UCSD-AML1 (cell line): Measurements from ENCODE around the gene PRRG1.
"Not testable (repeated sequence)": the region's sequence is repeated elsewhere in the genome, so short reads cannot be mapped to it uniquely, and the experiment has no call there.

ENCODE experiments used
- DNase-seq: peaks from one replicate; lab custom pipeline; 2025; ENCODE audit not compliant: unreplicated experiment; lab: John Stamatoyannopoulos, UW

The PRRG1 gene

DNA sequence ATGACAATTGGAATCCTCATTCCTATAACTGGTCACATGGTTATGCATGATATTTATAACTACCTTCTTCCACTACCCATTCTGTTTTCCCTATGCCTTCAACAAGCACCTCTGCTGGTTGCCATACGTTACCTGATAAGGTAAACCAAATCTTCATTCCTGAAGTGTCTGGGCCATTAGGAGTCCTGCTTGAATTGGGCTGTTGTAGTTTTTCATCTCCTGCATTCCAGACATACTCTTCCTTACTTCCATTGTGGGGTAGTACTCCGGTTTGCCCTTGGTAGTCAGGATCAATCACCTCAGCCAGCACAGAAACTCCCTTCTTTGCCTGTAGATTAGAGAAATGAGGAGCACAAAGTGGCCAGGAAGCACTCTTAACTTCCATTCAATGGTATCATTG lies 113.2 kb downstream of the PRRG1 start:
- DNase-seq = no peak

DNA sequence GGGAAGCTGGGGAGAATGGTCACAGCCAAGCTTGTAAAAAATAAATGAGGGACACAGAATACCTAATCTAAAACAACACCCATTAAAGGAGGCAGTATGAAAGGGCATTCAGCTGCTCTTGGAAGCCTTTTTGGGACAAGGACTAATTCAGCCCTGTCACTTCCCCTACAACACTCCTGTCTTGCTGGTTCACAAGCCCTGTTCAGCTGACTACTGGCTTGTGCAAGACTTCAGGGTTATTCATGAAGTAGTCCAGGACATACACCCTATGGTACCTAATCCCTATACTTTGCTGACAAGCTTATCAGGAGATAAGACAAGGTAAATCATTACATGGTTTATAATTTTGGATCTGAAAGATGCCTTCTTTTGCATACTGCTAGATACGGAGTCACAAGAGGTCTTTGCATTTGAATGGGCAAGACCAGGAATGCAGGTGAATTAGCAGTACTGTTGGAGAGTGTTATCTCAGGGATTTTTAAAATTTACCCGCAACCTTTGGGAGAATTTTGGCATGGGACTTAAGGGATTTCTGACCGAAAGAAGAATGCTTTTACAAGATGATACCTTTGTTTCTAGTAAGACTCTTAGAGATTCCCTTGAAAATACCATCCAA lies 119.1 kb downstream of the PRRG1 start:
- no peak for DNase-seq

DNA sequence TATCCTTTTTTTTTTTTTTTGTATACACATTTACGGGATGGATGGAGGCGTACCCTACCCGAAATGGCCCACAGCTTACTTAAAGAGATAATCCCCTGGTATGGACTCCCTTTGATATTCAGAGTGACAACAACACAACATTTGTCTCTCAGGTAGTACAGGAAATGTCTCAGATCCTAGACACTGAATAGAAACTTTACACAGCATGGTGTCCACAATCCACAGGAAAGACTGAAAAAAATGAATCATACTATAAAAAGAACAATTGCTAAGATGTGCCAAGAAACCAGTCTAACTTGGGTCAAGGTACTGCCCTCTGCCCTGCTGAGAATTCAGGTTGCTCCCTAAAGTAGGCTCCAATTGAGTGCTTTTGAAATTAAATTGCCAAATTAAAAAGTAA lies 121.5 kb downstream of the PRRG1 start:
- no peak for DNase-seq

DNA sequence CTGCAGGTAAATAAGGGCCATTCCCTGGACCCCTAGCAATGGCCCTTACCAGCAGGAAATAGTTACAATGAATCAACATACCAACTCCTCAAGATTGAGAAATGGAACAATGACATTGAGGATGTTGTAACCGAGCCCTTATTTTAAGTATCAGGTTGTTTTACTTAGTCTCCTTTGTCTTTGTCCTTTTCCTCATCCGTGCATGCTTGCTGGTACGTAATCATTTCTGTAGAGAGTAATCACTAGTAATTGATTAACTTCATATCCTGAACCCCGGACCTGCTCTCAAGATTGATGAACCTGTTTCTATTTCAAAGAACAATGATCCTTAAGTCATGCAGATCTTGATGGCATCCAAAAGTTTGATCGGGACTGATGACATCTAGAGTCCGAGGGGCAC lies 123.7 kb downstream of the PRRG1 start:
- no peak for DNase-seq

DNA sequence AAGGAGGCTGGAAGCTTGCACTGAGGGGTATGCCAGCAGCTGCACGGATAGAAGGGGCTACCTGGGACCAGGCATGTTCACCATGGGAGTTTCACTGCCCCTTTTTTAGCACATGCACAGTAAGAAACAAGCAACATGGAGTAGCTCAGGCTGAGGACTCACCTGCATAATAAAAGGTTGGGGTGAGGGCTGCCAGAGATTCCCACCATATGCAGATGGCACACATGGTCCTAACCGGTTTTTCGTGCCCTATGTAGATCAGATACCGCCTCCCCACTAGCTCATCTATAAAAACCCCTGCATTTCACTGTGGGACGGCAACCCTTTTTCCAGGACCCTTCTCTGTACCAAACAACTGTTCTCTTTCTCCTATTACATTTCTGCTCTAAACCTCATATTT lies 125.3 kb downstream of the PRRG1 start:
- DNase-seq = no peak

DNA sequence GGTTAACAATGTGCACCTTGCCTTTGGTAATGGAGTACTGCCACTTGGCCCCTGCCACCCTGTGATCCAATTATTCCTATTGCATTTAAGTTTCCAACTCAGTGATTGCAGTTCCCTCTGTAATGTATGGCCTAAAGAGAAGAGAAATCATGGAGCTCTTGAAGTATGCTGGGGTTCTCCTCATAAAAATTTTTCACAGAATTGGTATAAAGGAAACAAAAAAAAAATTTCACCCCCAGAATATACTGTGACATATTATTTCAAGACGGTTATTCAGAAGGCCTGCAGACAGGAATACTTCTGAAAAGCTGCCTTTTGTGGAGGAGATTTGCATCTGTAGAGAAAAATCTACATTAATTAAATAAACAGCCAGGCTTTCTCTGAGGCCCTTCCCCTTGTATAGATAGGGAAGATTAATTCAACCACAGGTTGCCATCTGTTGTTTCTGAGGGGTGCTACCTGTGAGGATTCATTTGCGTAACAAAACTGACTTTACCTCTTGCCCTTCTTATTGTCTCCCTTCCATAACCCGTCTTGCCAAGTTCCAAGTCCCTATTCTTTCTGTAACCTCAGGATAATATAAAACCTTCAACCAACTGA lies 127.5 kb downstream of the PRRG1 start:
- DNase-seq = no peak

DNA sequence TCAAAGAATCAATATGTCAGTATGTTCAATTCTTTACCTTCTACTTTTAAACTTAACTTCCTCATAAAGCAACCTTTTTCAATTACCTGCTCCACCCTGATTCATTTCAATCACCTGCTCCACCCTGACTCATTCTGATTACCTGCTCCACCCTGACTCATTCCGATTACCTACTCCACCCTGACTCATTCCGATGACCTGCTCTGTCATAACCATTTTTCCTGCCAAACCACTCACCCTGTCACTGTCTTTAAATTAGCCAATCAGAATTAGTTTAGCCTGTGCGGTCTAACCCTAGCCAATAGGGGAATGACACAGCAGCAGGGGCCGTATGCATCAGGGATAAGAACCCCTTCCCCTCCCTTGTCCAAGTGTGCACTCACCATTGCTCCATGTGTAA lies 135.2 kb downstream of the PRRG1 start:
- DNase-seq = not testable (repeated sequence)

DNA sequence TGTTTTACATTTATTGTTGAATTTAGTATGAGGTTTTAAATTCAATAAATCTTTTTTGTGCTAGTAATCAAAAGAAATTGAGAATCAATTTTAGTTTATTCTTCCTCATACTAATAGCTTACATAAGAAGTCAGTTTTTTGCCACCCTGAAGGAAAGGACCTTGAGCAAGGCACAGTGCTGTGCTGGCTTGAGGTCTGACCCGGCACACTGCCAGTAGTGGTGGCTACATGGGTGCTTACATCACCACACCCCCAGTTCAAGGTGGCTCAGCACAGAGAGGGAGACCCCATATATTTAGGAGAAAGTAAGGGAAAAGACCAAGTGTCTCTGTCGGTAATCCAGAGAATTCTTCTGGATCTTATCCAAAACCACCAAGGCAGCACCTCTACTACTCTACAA lies 136.3 kb downstream of the PRRG1 start:
- no peak for DNase-seq

DNA sequence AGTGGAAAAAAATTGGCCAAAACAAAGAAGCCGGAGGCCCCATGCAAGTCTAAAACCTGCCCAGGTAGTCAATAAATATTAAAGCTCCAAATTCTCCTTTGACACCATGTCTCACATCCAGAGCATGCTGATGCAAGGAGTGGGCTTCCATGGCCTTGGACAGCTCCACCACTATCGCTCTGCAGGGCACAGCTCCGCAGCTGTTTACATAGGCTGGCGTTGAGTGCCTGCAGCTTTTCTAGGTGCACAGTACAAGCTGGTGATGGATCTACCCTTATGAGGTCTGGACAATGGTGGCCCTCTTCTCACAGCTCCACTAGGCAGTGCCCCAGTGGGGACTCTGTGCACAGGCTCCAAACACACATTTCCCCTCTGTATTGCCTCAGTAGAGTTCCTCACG lies 138.1 kb downstream of the PRRG1 start:
- no peak for DNase-seq

DNA sequence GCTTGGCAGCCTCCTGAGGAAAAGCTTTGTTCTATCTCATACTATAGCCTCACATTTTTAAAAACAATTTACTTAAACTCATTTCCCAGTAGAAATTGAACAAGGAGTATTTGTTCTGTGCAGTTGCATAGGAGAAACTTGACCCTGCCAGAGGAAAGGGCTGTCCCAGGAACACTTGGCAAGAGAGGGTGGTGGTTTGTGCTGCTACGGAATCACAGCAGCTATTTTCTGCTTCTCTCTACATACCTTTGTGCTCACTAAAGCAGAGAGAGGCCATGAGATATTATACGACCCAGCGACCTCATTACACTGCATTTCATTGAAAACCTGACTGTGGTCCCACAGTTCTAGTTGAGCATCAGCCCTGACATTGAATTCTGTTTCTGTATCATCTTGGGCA lies 139.2 kb downstream of the PRRG1 start:
- no peak for DNase-seq

DNA sequence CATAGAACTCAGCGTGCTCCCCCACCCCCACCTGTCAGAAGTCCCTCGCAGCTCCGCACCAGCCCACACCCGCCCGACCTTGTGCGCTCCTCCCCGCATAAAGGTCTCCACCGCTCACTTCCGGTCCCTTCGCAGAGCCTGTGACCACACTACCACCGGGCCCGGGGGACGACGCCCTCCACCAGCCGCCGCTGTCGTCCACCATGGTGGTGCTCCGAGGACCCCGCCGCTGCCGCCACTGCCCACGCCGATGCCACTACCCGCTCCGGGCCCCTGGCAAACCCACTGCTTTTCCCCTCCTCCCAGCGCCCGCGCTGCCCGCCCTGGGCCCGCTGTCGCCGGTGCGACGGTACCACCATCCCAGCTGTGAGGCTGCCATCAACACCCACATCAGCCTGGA lies 142.5 kb downstream of the PRRG1 start:
- no peak for DNase-seq

DNA sequence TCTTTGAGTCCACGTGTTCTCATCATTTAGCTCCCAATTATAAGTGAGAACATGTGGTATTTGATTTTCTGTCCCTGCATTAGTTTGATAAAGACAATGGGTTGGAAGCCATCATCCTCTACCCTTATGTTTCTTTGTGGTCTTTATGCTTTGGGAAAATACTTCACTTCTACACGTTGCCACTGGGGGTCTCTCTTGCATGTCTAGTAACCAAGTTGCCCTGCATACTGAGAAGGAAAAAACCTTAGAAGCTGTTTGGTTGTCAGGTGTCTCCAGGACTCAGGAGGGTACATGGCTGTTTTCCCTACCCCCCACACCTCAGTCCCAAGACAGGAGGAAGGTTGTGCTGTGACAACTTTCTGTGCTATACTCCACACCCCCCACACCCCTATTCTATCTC lies 146.6 kb downstream of the PRRG1 start:
- not testable (repeated sequence) for DNase-seq

DNA sequence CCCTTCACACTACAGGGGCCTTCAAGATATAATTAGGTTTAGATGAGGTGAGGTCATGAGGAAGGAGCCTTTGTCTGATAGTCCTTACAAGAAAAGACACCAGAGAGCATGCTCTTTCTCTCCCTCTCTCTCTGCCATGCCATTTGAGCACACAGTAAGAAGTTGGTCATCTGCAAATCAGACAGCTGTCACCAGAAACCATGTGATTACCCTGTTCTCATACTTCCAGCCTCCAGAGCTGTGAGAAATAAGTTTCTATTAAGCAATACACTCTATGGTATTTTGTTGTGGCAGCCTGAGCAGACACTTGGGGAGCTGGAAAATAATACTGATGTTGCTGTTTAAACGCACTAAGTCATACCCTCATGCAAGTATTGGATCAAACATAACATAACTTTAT lies 148.0 kb downstream of the PRRG1 start:
- not testable (repeated sequence) for DNase-seq

DNA sequence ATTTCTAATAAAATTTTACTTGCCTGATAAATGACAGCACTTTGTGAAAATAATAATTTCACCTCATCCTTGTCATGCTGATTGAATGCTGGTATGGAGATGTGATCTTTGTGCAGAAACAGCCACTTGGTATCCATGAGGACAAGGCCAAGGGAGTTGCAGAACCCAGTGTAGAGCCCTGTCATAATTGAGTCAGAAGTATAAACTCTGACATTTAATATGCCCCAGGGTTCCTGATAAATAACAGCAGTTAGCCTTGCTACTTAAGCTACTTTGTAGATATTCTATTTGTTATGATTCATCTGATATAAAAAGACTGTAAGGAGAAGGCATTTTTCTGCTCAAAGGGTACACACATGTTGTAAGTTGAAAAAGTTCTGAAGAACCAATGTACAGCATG lies 149.2 kb downstream of the PRRG1 start:
- DNase-seq = not testable (repeated sequence)

DNA sequence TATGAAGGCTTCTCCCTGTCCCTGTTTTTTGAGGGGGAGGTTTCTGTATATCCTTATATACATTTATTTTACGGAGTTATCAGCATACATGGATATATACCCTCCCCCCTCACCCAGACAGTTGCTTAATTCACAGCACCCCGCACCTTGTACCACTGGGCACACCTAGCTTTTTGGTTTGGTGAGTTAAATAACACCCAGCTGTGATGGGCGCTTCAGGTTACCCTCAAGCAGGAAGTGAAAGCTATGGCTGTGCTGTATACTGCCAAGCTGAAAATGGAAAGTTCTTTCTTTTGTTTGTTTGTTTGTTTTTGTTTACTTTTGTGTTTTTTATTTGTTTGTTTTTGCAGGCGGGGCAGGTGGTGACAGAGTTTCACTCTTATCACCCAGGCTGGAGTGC lies 150.5 kb downstream of the PRRG1 start:
- DNase-seq = not testable (repeated sequence)

DNA sequence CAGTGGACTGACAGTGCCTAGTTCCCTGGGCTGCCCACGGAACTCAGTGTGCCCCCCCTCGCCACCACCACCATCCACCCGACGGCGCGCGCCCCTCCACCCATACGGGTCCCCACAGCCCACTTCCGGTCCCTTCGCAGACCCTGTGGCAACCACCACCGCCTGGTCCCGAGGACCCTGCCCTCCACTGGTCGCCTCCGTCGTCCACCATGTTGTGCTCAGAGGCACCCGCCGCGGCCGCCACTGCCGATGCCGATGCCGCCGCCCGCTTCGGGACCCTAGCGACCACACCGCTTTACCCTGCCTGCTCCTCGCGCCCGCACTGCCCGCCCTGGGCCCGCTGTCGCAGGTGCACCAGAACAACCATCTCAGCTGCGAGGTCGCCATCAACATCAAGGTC lies 155.8 kb downstream of the PRRG1 start:
- DNase-seq = no peak
